TTC549 (cell line): ENCODE measurements around the gene HLA-DPA1.
"Not testable (repeated sequence)": the region's sequence is repeated elsewhere in the genome, so short reads cannot be mapped to it uniquely, and the experiment has no call there.

Source experiments
- FAIRE-seq: peaks from 2 replicates; lab custom pipeline; 2012; peaks lifted over from hg19 to GRCh38; lab: Jason Lieb, UNC

The HLA-DPA1 gene

DNA sequence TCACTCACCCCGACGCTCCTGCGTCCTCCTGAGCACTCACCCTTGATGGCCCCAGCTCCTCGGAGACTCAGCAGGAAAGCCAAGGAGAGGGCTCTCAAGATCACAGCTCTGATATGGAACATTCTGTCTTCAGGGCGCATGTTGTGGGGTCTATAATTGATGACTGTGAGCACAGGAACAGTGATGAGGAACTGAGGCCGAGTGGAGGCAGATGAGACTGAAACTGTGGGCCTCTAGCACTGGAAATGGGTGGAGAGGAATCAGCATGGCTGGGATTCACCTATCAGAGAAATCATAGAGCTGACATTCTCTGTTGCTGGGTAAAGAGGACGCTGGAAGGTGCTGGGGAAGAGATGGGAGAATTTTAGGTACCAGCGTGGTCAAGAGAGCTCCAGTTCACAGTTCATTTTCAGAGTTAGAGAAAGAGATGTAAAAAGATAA is at the start of gene HLA-DPA1:
HLA-DPA1 (minus strand) TSS at position 219 of the 441 bp plus-strand sequence.
- peak; percentile 73 for FAIRE-seq

DNA sequence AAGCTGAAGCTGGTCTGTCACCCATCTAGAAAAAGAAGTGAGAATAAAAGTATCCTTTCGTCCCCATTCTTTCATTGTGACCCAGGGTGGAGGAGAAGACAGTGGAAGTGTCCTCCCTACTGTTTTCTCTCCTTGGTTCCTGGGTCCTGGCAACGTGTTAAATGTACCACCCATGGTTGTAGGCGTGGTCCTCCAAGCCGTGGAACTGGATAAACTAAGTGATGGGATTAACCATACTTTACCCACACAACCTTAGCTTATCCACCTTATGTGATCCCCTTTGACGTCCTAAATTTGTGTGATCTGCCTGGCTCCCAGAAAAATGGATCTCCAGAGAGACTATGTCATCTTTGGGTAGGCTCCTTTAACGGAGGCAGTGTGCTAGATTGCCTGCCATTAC is 49.7 kb upstream of the HLA-DPA1 start:
- FAIRE-seq: no peak

DNA sequence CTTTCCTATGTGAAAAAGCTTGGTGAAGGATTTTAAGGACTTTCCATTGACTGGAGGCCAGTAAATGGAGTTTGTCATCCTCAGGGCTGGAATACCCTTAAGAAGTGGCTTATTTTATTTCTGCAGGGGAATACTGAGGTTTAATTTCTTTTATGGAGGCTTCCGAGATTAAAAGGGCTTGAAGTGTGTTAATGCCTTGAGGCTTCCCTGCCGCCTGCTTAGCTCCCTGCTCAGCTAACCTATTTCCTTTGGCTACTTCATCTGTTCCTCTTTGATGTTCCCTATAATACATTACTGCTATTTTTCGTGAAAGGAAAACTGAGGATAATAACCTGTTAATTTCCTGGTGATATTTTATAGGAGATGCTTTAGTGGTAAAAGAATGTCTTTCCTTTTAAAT is 46.6 kb upstream of the HLA-DPA1 start:
- FAIRE-seq: no peak

DNA sequence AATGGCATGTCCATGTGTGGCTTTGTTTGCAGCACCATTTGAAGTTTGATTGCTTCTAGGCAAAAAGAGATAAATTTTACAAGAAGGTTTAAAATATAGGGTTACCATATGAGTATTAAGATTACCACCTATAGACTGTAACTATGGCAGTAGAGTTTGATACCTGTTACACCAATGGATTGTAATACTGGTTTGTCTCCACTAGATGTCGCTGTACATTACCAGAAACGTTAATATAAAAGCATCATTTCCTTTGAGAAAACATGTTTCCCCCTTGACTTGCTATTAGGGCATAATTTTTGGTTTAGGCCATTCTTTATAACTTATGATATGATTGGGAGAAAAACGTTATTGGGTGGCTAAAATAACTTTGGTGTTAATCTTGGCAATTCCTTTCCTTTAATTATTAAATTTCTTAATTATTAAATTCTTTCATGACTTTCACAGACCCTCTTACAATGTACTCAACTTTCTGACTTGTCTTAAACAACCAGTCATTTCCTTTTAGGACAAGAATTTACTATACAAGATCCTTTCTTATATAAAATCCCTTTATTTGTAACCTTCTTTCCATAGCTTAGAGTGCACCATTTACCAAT is 45.2 kb upstream of the HLA-DPA1 start:
- FAIRE-seq: peak; percentile 89

DNA sequence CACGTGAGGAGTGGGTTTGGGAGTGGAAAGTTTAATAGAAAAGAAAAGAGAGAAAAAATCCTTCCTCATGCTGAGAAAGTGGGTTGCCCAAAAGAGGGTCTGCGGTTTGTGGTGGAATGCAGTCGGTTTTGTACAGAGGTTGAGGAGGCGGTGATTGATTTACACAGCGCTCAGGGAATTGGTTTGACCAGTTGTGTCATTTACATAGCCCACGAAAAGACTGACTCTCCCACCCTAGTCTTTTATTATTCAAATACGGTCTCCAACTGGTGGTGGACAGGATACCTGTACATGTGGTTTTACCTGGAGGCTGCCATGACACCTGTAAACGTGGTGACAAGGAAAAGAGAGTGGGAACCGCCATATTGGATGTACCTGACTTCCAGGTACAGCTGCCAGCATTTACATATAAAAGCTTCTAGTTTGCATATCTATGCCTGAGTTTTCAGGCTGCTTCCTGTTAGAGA is 44.4 kb upstream of the HLA-DPA1 start:
- FAIRE-seq: no peak

DNA sequence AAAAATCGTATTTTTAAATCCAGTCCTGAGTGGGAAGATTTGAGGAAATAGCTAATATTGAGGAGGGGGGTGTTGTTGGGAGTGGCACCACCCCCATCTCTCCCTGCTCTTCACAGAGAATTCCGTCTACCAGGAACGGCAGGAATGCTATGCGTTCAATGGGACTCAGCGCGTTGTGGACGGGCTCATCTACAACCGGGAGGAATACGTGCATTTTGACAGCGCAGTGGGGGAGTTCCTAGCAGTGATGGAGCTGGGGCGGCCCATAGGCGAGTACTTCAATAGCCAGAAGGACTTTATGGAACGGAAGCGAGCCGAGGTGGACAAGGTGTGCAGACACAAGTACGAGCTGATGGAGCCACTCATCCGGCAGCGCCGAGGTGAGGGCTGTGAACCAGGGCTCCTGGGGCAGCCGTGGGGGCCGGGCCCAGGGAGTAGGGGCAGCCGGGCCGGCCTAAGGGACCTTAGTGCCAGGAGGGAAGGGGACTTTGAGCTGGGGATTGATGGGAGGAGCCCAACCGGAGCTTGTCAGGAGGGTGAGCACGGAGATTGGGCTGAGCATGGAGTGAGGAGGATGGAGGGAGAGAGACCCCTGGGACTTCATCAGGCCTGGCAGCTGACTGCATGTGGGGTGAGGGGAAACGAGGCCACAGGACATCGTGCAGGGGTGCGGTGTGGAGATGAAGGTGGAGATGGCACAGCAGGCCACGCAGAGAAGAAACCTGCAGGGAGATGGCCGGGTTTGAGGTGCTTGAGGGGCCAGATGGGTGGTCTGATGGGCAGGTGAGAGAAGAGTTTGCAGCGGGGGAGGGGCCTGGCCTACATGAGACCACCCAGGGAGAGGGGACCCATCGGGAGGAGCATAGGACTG is 43.6 kb upstream of the HLA-DPA1 start:
- FAIRE-seq: no peak

DNA sequence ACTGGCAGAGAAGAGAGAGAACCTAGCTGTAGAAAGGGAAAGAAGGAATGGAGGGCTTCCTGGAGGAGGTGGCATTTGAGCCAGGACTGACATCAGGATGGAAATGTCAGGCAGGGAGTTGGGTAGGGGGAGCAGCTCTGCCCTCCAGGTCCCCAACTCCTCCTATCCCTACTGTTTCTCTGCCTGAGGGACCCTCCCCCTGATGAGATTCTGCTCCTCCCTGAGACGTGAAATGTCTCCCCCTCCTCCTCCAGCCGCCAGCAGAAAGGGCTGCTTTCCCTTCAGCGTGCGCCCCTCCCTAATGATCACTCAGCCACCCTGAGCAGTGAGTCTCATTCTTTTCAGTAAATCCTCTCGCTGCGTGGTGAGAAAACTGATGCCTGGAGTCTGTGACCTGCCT is 43.0 kb upstream of the HLA-DPA1 start:
- FAIRE-seq: no peak

DNA sequence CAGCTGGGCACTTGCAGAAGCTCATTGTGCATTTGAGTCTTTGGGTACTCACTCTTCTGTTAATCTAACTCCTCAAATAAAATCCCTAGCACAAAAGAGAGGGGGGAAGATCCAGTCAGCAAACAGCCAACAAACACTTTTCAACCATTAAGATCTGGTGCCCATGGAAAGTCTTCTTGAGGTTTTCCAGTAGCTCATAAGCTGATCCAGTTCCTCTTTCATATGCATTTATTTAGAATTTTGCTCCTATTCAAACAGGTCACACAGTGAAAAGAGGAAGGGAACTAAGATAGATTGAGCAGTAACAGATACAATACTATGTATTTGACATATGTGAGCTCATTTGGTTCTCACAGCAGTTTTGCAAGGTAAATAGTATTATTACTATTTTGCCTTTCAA is 41.0 kb upstream of the HLA-DPA1 start:
- no peak for FAIRE-seq

DNA sequence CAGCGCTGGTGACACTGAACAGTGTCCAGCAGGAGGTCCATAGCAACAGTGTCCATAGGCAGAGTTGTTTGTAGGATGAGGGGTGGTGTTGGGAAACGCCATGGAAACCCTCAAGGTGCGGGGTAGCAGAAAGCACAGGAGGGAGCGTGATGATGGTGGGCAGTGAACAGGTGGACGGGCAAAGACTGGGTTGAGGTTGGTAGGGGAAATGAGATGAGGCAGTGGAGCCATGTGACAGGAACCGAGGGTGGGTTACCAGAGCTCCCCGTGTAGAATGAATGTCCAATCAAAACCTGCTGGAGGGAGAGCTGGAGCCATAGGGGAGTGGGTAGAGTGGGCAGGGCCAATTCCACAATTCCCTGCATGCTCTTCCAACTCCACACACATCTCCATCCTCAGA is 40.3 kb upstream of the HLA-DPA1 start:
- FAIRE-seq: no peak

DNA sequence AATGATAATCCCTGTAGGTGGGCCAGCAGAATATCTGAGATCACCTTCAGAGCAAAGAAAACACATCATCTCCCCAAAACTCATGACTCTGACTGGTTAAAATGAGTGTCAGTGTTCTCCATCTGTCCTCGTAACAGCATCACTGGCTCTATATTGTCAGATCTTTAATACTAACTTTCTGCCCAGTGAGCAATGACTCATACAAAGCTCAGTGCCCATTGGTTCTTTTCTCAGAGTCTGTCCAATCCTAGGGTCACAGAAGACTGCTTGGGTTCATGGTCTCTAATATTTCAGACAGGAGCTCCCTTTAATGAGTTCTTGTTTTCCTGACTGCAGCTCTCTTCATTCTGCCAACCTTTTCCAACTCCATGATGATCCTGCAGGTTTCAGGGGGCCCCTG is 38.7 kb upstream of the HLA-DPA1 start:
- peak; percentile 77 for FAIRE-seq

DNA sequence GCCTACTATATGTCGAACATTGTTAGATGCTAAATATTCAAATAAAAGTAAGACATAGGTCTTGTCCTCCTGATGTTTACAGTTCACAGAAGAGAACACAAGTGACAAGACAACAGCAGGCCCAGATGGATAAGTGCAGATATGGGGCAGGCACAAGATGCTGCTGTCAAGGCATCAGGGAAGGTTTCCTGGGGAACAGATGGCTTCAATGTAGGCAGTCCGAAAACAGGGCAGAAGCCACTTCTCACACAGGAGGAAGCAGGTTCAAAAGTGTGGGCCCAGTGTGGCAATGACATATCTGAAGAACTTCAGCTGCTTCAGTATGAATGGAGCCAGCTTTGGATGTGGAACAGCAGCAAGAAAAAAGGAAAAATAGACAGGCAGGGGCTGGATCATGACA is 34.9 kb upstream of the HLA-DPA1 start:
- FAIRE-seq: no peak

DNA sequence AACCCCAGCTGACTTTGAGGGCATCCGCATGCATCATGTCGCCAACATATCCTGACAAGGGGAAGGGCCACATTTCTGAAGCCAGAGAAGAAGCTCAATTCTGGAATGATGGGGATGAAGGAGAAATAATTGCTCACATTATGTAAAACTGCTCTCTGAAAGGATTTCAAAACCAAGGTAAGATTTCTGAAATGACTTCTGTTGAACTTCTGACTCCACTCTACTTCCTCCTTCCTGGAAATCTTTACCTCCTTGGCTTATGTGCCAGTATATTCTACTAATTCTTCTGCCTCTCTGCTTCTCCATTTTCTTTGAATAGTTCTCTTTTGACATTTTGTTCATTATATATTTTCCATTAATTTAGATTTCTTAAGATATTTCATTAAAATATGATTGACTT is 34.2 kb upstream of the HLA-DPA1 start:
- FAIRE-seq: no peak

DNA sequence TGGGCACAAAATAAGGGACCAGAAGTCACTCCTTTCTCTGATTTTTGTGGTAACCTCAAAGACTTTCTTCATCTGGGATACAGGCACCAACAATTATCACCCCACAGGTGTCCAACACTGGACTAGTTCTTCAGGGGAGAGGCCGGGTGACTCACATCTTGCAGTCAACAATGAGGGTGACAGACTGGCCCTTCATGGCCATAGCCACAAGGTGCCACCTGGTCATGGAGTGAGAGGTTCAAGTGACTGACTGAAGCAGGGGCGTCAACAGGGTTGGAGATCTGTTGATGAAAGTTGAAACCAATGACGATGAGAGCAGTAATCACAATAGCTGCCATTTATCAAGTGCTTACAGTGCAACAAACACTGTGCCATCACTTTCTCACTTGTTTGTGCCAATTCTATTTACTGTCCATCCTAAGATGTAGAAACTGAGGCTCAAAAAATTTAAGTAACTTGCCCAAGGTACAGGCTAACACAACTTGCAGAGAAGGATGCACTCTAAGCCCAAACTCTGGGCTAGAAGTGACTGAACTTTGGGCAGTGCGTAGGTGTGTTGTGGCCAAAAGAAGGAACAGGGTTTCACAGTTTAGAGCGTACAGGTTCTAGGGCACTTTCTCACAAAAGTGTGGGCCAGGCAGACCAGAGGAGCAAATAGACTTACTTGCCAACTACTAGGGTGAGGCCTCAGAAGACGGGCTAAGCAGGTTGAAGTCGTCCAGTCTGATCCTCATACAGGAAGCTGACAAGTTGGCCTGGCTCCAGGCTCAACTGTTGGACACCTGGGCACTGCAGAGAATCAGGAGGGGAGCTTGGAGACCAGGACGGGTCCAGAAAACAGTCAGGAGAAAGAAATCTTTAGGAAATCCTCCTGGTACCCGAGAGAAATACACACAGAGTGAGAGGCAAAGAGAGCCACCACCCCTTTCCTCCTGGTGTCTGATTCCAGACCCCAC is 32.7 kb upstream of the HLA-DPA1 start:
- no peak for FAIRE-seq

DNA sequence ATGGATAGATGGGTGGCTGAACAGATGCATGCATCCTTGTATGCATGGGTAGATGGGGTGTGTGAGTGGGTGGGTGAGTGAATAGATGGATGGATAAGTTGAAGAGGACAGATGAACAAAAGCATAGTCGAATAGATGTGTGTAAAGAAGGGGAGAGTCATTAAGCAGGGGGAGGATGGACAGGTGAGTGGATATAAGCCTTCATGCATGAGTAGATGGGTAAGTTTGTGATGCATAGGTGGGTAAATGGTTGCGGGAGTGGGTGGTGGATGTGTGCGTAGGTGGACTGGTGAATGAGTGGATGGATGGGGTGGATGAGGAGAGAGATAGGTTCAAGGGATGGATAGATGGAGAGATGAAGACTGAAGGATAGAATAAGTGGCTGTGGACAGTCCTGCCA is 31.9 kb upstream of the HLA-DPA1 start:
- no peak for FAIRE-seq

DNA sequence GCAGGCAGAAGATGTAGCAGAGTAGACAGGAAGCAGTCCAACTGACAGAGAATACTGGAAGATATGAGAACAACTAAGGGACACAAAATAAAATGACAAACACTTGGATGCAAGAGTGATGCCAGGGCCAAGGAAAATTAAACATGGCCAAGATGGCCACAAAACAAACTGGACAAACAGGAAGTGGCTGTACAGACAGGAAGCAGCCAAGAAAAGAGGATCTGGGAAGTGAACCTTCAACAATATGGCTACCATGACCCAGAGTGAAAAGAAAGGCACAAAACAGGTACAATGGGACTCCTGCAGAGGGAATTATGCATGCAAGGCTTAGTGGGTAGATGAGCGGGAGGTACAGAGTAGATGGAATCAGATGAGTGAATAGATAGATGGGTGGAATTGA is 31.4 kb upstream of the HLA-DPA1 start:
- FAIRE-seq: no peak

DNA sequence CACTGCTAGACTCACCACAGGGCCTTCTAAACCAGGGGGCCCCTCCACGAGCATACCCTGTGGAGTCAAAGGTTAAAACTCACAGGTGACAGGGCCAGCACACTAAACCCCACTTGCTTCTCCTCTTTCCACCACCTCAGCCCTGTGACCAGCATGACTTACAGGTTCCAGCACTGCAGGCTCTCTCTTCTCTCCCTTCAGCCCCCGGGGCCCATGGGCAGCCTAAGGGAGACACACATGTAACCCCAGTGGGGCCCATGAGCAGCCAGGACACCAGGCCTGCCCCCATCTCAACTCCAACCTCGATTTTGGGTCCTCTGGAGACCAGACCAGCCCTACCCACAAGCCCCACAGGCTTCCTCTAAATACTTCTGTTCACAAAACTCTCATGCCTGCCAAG is 30.3 kb upstream of the HLA-DPA1 start:
- FAIRE-seq: no peak

DNA sequence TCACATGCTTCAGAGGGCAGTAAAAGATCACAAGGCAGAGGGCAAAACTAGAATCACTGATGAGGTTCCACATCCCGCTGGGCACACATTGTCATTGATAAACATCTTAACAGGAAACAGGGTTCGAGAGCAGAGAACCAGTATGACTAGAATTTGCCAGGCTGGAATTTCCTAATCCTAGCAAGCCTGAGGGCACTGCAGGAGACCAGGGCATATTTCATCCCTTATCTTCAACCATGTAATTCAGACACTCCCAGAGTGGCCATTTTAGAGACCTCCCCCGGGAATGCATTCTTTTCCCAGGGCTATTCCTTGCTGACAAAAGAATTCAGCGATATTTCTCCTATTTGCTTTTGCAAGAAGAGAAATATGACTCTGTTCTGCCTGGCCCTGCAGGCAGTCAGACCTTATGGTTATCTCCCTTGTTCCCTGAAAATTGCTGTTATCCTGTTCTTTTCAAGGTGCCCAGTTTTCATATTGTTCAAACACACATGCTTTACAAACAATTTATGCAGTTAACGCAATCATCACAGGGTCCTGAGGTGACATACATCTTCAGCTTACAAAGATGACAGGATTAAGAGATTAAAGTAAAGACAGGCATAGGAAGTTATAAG is 27.8 kb upstream of the HLA-DPA1 start:
- FAIRE-seq: not testable (repeated sequence)

DNA sequence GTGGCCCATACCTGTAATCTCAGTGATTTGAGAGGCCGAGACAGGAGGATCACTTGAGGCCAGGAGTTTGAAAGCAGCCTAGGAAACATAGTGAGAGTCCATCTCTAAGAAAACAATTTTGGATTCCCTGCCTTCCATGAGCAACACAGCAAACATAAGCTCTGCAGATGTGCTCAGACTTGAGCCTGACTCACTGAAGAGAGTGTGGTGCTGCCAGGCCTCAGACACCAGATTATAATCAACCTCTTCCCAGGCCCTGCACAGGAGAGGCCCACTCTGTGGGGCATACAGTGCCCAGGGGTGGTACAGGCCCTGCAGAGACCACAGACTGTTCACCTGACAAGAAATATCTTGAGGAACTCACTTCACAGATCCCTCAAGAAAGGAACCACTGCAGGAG is 22.2 kb upstream of the HLA-DPA1 start:
- FAIRE-seq: no peak

DNA sequence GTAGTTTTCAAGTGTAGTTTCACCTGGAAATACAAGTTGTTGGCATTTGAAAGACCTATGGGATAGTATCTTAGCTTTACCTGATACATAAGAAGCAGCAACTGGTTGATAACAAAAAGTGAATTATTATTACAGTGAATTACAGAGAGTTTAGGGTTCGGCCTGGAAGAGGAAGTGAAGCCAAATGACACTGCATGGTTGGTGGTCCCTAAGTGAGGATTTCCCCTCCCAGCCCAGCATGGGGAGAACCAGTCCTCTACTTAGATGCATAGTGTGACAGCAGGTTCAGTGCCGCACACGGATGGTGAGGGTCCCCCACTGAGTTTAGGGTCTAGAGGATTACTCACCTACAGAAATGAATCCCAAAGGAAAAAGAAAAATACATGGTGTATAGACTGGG is 20.4 kb upstream of the HLA-DPA1 start:
- no peak for FAIRE-seq

DNA sequence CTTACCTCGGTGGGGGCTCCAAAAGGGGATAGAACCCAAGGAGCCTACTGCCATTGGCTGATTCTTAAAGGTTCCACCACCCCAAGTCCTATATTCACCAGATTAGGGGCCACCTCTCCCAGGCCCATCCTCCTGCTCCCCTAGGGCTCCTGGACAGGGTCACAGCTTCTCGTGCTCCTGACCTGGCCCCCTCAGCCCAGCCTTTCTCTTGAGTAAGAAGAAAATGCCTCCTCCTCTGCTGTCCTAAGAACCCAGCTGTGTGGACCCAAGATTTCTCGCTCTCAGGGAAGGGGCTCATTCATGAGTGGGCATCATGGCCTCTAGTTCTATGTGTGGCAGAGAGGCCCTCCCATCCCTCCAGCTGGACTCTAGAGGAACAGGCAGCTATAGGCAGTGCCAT is 18.9 kb upstream of the HLA-DPA1 start:
- no peak for FAIRE-seq

DNA sequence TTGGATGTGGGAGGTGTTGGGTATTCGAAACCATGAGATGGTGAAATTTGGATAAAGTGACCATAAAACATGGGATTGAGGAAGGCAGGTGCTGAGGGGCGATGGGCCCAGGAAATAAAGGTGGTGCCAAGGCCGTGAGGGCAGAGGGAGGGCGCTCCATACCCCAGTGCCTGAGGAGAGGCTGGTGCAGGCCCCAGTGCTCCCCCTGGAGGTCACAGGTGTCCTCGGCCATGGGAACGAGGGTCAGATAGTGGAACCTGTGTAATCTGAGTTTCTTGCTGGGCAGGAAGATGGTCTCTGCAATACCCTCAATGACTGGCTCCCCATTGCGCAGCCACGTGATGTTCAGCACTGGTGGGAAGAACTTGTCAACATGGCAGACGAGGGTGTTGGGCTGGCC is 18.5 kb upstream of the HLA-DPA1 start:
- no peak for FAIRE-seq

DNA sequence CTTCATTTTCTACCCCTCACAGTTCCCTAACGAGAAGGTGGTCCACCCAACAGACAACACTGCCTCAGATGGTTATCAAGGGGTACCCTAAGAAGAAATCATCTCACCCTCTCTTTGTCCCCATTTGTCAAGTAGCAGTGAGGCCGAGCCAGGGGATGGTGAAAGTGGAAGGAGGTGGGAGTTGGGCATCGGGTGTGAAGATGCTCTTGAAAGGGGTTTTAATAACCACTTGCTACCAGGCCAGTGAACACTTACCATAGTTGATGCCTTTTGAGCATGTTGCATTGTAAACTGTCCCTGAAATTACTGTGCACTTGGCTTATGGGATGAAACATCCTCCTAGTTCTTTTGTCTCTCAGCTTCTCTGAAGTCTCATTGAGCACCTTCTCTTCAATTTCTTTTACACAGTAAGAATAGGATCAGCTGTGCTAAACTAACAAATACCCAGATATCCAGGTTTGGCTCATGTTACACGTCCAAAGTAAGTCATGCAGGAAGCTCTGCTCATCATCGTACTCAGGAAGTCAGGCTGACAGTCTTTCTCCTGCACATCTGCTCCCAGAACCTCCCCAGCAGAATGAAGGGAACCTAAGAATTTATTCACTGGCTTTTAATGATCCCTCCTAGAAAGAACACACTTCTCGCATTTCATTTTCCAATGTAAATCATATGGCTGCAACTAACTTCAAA is 15.6 kb upstream of the HLA-DPA1 start:
- FAIRE-seq: no peak
